ENCODE data around the gene SLC25A26.
A peak's percentile ranks its signal among the peaks of the same experiment; 100 is the strongest.

The SLC25A26 gene

GRCh38 chr3:66353039-66353438 is 132.2 kb downstream of the SLC25A26 start:
- DNase-seq, result no peak
- in situ Hi-C loops (cut with HindIII; ENCODE audit: low pct_ligation_motif_present, low pct_unique_long_range_greater_than_20kb, low sequenced_read_pairs), result no loop called here

- in situ Hi-C loops (cut with HindIII; ENCODE audit: low pct_ligation_motif_present, low pct_unique_long_range_greater_than_20kb, low sequenced_read_pairs), result no loop called here
Observed at GRCh38 chr3:66353530-66353929, 132.7 kb downstream of the SLC25A26 start.

DNA sequence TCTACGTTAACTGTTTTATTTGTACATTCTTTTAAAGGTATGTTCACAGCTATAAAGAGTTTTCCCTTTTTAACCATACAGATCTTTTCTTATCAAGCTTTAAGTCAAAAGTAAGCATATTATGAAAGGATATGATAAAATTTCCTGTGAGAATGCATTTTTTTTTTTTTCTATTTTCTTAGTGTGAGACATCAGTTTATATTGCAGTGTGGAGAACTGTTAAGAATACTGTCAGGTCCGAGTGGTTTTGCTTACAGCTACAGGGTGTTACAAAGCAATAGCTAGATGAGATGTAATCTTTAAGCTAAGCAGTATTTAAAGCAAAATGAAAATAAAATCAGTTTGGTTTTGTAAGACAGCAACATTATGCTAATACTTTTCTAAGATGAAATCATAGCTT is 133.2 kb downstream of the SLC25A26 start:
- in situ Hi-C loops (cut with HindIII; ENCODE audit: low pct_ligation_motif_present, low pct_unique_long_range_greater_than_20kb, low sequenced_read_pairs), result no loop called here

More at GRCh38 chr3:66353530-66353929, 132.7 kb downstream of the SLC25A26 start:
- no peak for DNase-seq

DNA sequence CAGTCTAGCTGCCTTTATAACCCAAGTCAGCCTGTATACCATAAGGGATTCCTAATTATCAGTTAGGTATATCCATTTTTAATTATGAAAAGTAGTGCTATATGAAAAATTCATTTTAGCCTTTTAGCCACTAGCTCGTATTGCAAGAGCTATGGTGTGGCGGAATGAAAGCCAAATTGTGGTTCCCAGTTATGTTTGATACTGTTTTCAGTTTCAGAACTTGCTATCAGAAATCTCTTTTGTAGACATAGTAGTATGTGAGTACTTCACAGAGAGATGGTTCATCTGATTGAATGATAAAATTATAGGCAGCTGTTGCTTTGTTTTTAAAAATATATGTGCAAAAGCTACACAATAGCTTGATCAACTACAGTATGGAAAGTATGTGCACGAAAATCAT is 134.6 kb downstream of the SLC25A26 start:
- in situ Hi-C loops (cut with HindIII; ENCODE audit: low pct_ligation_motif_present, low pct_unique_long_range_greater_than_20kb, low sequenced_read_pairs), result no loop called here
- no peak for DNase-seq

More for the DNA sequence above, 133.2 kb downstream of the SLC25A26 start:
- no peak for DNase-seq

DNA sequence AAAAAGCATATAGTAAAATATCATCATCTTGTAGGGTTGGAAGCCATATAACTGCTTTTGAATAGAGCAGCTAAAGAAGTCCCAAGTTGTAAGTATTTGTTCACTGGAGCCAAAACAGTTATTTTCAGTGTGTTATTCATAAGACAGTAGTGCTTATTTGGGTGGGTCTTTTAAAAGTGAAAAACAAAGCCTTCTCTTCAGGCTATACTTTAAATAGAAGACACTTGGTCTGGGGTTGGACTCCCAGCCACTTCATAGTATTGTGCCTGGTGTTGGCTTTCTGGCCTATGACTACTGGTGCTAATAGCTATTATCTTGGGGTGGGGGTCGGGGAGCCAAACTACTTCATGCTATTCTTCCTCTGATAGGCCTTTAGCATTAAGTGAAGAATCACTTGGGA is 135.2 kb downstream of the SLC25A26 start:
- DNase-seq, result no peak
- in situ Hi-C loops (cut with HindIII; ENCODE audit: low pct_ligation_motif_present, low pct_unique_long_range_greater_than_20kb, low sequenced_read_pairs), result no loop called here

- DNase-seq, result no peak
- in situ Hi-C loops (cut with HindIII; ENCODE audit: low pct_ligation_motif_present, low pct_unique_long_range_greater_than_20kb, low sequenced_read_pairs), result no loop called here
Observed at GRCh38 chr3:66361356-66361755, 140.6 kb downstream of the SLC25A26 start.

- in situ Hi-C loops (cut with HindIII; ENCODE audit: low pct_ligation_motif_present, low pct_unique_long_range_greater_than_20kb, low sequenced_read_pairs), result no loop called here
- DNase-seq, result peak; percentile 22
Observed at GRCh38 chr3:66362541-66362941, 141.7 kb downstream of the SLC25A26 start.

DNA sequence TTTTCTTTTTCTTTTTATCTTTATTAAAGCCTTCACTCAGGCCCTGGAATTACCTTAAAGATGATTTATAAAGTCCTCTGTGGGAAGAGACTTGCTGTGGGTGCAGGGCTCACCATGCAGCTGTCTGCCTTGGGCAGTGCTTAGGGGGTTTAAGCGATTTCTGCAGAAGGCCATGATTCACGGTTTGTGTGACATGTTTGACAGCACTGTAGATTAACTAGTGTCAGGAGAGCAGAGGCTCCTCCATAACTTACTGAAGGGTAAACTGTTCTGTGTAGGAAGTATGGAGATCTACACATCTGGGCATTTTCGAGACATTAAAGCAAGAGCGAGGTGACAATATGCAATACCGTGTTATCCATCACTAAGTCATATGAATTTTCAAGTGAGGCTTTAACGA is 142.3 kb downstream of the SLC25A26 start:
- DNase-seq, result no peak
- in situ Hi-C loops (cut with HindIII; ENCODE audit: low pct_ligation_motif_present, low pct_unique_long_range_greater_than_20kb, low sequenced_read_pairs), result no loop called here

DNA sequence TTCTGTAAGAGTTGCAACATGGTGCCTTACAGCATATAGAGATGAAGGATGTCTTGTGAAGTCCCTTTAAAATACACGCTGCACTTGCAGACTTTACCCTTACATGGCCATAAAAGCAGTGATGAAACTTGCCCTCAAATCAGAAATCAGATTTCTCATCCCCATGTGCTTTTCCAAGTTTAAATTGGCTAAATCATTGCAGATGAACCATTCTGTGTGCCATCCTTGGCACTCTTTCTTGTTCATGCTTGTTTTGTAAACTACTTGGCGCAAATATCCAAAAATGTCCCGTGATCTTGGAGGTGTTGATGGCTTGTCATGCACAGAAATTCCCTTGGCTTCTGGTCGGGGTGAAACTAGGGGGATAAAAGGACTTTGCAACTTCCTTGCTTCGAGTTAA is 144.3 kb downstream of the SLC25A26 start:
- in situ Hi-C loops (cut with HindIII; ENCODE audit: low pct_ligation_motif_present, low pct_unique_long_range_greater_than_20kb, low sequenced_read_pairs), result no loop called here
- no peak for DNase-seq

DNA sequence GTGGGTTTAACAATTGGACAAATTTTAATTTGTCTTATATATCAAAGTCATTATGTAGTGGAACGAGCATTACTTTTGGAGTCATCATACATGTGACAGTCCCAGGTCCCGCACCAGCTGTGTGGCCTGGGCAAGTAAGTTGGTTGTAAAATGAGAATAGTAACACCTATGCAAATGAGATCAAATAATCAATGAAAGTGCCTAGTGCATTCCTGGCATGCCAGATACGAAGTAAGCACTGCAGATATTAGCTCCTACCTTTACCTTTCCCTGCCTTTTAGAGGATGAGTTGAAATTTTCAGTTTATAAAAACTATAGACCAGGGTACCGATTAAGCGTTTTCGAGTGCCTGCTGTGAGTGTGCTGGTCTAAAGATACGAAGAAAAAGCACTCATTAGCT is 145.9 kb downstream of the SLC25A26 start:
- no peak for DNase-seq

DNA sequence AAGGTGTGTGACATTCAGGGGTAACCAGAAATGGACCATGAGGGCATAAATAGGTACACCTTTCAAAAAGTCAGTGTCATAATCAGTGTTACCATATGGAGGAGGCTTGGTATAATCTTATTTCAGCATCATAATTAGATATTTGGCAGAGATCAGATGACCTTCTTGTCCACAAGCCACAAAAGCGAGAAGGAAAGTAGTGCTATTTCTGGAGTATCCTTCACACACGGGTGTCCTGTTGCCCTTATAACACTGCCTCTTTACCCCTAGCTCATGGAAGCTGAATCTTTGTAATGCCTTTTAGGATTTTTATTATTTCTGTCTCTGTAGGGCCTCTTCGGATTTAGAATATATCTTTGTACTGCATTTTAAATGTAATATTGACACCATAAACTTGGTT is 147.2 kb downstream of the SLC25A26 start:
- DNase-seq, result no peak
- in situ Hi-C loops (cut with HindIII; ENCODE audit: low pct_ligation_motif_present, low pct_unique_long_range_greater_than_20kb, low sequenced_read_pairs), result no loop called here

More for the DNA sequence above, 145.9 kb downstream of the SLC25A26 start:
- in situ Hi-C loops (cut with HindIII; ENCODE audit: low pct_ligation_motif_present, low pct_unique_long_range_greater_than_20kb, low sequenced_read_pairs), result no loop called here

- DNase-seq, result no peak
- in situ Hi-C loops (cut with HindIII; ENCODE audit: low pct_ligation_motif_present, low pct_unique_long_range_greater_than_20kb, low sequenced_read_pairs), result no loop called here
Observed at GRCh38 chr3:66370179-66370578, 149.4 kb downstream of the SLC25A26 start.

- in situ Hi-C loops (cut with HindIII; ENCODE audit: low pct_ligation_motif_present, low pct_unique_long_range_greater_than_20kb, low sequenced_read_pairs), result no loop called here
Observed at GRCh38 chr3:66371432-66371831, 150.6 kb downstream of the SLC25A26 start.

DNA sequence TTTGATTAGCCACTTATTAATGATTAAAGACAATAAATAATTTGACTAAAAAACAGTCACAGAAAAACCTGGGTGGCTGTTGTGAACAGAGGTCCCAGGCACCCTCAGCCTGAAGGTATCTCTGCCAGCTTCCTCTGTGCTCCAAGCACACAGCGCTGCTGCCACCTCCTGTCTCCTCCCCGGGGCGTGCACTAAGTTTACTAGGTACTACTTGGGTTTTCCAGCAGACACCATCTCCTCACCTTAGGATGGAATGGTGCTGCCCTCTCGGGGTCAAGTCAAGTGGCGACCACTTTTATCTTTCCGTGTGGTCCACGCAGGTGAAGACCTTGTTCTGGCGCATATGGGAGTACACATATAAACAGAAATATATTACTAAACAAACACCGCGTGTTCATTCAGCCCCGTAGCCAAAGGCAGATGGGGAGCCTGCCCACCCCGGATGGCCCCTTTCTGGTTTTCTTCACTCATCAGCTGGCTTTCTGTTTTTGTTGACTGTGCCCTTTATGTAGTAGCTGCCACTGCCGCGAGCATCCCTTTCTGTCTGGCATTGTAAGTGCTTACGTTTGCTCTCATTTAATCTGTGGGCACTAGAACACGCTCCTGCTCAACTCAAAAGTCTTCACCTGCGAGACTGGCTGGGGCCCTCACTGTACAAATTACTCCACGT is 152.0 kb downstream of the SLC25A26 start:
- in situ Hi-C loops (cut with HindIII; ENCODE audit: low pct_ligation_motif_present, low pct_unique_long_range_greater_than_20kb, low sequenced_read_pairs), result no loop called here
- DNase-seq, result peak; percentile 5

More at GRCh38 chr3:66371432-66371831, 150.6 kb downstream of the SLC25A26 start:
- no peak for DNase-seq

GRCh38 chr3:66376568-66376967 is 155.8 kb downstream of the SLC25A26 start:
- DNase-seq, result peak; percentile 53
- in situ Hi-C loops (cut with HindIII; ENCODE audit: low pct_ligation_motif_present, low pct_unique_long_range_greater_than_20kb, low sequenced_read_pairs), result no loop called here

DNA sequence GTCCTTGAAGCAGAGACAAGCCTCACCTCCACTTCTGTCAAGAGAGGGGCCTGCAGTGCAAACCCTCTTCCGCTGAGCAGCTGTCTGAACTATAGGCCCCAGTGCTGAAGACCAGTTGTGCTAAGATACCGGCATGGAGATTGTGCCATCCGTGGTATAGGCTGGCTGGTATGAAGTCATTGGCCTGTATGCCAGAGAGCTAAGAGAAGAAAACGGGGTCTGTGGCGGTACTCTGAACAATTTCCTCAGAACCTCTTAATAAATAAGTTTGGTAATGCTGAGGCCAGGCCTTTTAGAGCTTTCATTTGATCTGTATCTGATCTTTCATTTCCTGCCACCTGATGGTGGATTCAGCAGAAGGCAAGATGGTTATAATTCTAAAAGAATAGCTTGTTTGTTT is 157.0 kb downstream of the SLC25A26 start:
- DNase-seq, result no peak
- in situ Hi-C loops (cut with HindIII; ENCODE audit: low pct_ligation_motif_present, low pct_unique_long_range_greater_than_20kb, low sequenced_read_pairs), result no loop called here

GRCh38 chr3:66378256-66378655 is 157.5 kb downstream of the SLC25A26 start:
- peak; percentile 17 for DNase-seq

DNA sequence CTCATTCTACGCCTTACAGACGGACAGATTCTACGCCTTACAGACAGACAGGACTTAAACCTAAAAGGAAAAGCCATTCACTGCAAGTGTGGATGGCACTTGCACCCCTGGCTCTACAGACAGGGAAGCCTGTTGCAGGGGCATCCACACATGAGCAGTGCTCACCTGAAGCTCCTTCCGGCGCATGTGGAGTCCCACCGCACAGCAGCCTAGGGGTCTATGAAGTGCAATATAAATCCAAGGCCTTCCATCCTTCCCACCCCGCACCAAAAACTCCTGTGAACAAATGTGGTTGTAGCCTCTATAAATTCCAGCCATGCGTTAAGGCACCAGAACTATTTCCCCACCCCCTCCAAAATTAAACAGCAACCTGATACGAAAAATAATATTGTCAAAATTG is 158.8 kb downstream of the SLC25A26 start:
- in situ Hi-C loops (cut with HindIII; ENCODE audit: low pct_ligation_motif_present, low pct_unique_long_range_greater_than_20kb, low sequenced_read_pairs), result no loop called here
- no peak for DNase-seq

More at GRCh38 chr3:66378256-66378655, 157.5 kb downstream of the SLC25A26 start:
- in situ Hi-C loops (cut with HindIII; ENCODE audit: low pct_ligation_motif_present, low pct_unique_long_range_greater_than_20kb, low sequenced_read_pairs), result no loop called here

DNA sequence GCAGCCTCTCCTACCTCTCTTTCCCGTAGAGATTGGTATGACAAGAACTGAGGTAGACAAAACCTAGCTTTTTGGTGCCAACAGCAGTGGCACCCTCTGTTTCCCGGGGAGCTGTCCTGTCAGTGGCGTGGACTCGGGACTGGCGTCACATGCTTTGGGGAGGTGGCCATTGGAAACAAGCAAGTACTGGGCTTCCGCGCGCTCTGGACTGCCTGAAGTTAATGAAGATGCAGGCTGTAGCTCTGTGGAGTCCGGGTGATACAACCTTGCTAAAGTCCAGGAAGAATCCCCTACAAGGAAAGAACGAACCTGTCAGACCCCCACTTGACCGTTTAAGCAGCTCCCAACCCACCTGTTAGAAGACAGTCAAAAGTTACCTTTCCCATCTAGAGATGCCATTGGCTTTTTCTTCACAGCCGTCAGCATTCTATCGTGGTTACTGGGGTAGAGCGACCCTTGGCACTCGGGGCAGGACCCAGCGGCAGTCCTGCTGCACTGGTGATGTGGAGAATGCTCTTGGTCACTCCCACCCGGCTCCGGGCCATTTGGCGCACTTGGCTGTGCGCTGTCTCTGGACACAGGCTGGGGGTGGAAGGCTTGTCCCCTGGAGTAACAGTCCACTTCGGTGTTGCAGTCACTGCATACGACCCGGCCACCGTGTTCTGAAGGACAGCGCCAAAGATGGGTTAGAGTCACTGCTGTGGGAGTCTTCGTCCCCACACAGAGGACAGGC is 159.6 kb downstream of the SLC25A26 start:
- DNase-seq, result no peak
- in situ Hi-C loops (cut with HindIII; ENCODE audit: low pct_ligation_motif_present, low pct_unique_long_range_greater_than_20kb, low sequenced_read_pairs), result no loop called here

DNA sequence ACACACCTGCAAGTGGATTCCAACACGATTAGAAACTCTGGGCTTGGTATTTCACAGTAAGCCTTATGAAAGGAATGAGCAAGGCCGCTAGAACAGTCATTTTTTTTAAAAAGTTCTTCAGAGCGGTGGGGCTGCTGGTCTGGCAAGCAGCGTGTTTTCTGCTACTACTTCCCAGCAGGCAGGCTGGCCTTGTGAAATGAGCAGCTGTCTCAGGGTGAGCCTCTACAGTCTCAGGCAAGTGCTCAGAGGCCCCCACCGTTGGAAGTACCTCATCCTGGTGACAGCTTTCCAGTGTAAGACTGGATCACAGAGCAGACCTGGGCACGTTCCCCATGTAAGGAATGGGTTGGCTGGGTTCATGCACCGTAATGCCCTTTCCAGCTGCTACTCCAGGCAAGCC is 160.8 kb downstream of the SLC25A26 start:
- DNase-seq, result no peak
- in situ Hi-C loops (cut with HindIII; ENCODE audit: low pct_ligation_motif_present, low pct_unique_long_range_greater_than_20kb, low sequenced_read_pairs), result no loop called here
